Ovary (tissue), 9 donors: ENCODE data around the gene RPTOR. TPM values are rescaled to one million over a fixed set of nuclear protein-coding genes. Genes with fewer than 3 reads are reported as not detected.
A peak's percentile ranks its signal among the peaks of the same experiment; 100 is the strongest.

Source experiments
- DNase-seq, 5 donors: peaks; one replicate each; pipeline ENCODE4 v3.0.0-alpha.2; 2019 to 2020
- H3K27ac ChIP-seq, 2 donors: fragments of 200-600 bp; one replicate each; pipeline versions ENCODE4 v1.5.1 to v1.8.0; 2019 to 2022
- H3K27me3 ChIP-seq: fragments of 200-600 bp; one replicate; pipeline ENCODE4 v1.8.0; 2022
- H3K36me3 ChIP-seq: fragments of 200-600 bp; sonication (generic); one replicate; pipeline ENCODE4 v1.5.1; 2019
- H3K4me1 ChIP-seq: one replicate; pipeline ENCODE4 v1.8.1; 2013; ENCODE audit warnings: mild to moderate bottlenecking, moderate library complexity; ENCODE audit not compliant: insufficient read depth
- H3K4me3 ChIP-seq: fragments of 200-600 bp; sonication (generic); one replicate; pipeline ENCODE4 v1.5.1; 2017
- H3K9me3 ChIP-seq, 2 donors: fragments of 200-600 bp in 1 of 2; sonication (generic) in 1 of 2; one replicate each; pipeline versions ENCODE4 v1.5.1 to v1.8.1; 2013 to 2019; ENCODE audit warnings: mild to moderate bottlenecking in 1 of 2, moderate library complexity in 1 of 2
- EP300 ChIP-seq: sonication (generic); formaldehyde crosslinking; IDR thresholded peaks from one replicate; pipeline ENCODE4 v1.6.1; 2017; ENCODE audit warnings: antibody characterized with exemption
- POLR2A ChIP-seq: fragments of 450-650 bp; IDR thresholded peaks from one replicate; pipeline ENCODE4 v1.6.1; 2017; ENCODE audit warnings: antibody characterized with exemption, mild to moderate bottlenecking, moderate library complexity
- WGBS, 3 donors: extraction: QIAGEN DNeasy Blood & Tissue Kit in 1 of 3; methylation state at CpG; one replicate each; pipeline versions ENCODE4 v1.1.5 to v1.1.7; 2013 to 2017; 5-methylcytosine and 5-hydroxymethylcytosine counted together
- intact Hi-C, 4 donors: fragments of 100-400 bp; cut with DNase I; formaldehyde crosslinking; loops; one replicate each; pipeline versions ENCODE4 v1.11.0 to v1.15.1; 2022 to 2023
- polyA plus RNA-seq, 2 donors: library from polyadenylated mRNA; stranded (reverse); fragments of 200-250 nt in 1 of 2; fragments of 350-450 nt in 1 of 2; fragmentation: Illumina TruSeq in 1 of 2; extraction: RNeasy Lipid Tissue Mini Kit (QIAGEN cat#74804) in 1 of 2; gene quantifications; one replicate each; pipeline ENCODE4 v1.2.3, GENCODE V29; 2013 to 2014
- total RNA-seq, 7 donors: library from RNA; depleted of rRNA in 2 of 7; stranded (reverse); fragments of >200 nt in 2 of 7; fragmentation: NEBNext Ultra II Directional in 3 of 7; extraction: Animal tissue kit (Norgen Biotek cat#: 25700) in 3 of 7; gene quantifications; one replicate each; pipeline versions ENCODE4 v1.1.0 to v1.2.4, GENCODE V29; 2016 to 2023
- TF ChIP-seq, protein P1 (sequence below), 3 donors: fragments of 450-650 bp in 2 of 3; fragments of 200-600 bp in 1 of 3; IDR thresholded peaks; one replicate each; pipeline versions ENCODE4 v1.5.1 to v1.8.0; 2016 to 2022; ENCODE audit warnings: antibody characterized with exemption in 3 of 3, mild to moderate bottlenecking in 1 of 3
- donor health status: DM: no; HTN: no; CAD: no; lungs with moderate emphysema.
- donor health status: DM: no; HTN: no; CAD: no.
- donor health status: Bipolar disorder and iron deficiency.
- donor health status: DM: yes; HTN: yes; CAD: no.
- donor health status: DM: no; HTN: no; CAD: no.
- donor health status: DM: yes; HTN: yes; CAD: no.

Gene RPTOR
- total and polyA plus RNA-seq, 9 donors: 11.1 to 41.9 (median 27.9) TPM

DNA sequence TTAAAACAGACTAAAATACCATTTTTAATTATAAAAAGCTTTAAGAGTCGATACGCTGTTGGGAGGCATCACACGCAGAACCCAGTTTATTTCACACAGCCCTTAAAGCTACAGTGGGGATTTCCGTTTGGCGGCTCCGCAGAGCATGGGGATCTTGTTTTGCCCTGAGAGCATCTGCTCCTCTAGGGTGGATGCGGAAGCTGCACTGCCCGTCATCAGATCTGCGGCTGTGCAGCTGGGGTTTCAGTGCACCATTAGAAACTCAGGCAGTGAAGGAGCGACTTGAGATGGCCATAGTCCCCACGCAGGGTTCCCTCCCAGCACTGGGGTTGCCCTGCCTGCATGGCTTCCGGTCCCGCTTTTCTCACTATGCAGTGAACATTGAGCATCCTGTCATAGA lies 384.8 kb downstream of the RPTOR start:
- H3K9me3 ChIP-seq: no peaks in the 10 kb centered on the region
- no peaks in the 10 kb centered on the region for H3K4me1 ChIP-seq
- no peak overlapping the region for H3K4me3 ChIP-seq
- H3K27me3 ChIP-seq: no peaks in the 10 kb centered on the region
- H3K36me3 ChIP-seq: no peaks in the 10 kb centered on the region
- no peak for DNase-seq
- WGBS, 3 donors: 97 to 98% (median 98%) methylated on average over 13 of the region's 13 CpGs
- no peak overlapping the region for H3K27ac ChIP-seq
- no peak for TF ChIP-seq POLR2A
- TF ChIP-seq, protein P1, sequence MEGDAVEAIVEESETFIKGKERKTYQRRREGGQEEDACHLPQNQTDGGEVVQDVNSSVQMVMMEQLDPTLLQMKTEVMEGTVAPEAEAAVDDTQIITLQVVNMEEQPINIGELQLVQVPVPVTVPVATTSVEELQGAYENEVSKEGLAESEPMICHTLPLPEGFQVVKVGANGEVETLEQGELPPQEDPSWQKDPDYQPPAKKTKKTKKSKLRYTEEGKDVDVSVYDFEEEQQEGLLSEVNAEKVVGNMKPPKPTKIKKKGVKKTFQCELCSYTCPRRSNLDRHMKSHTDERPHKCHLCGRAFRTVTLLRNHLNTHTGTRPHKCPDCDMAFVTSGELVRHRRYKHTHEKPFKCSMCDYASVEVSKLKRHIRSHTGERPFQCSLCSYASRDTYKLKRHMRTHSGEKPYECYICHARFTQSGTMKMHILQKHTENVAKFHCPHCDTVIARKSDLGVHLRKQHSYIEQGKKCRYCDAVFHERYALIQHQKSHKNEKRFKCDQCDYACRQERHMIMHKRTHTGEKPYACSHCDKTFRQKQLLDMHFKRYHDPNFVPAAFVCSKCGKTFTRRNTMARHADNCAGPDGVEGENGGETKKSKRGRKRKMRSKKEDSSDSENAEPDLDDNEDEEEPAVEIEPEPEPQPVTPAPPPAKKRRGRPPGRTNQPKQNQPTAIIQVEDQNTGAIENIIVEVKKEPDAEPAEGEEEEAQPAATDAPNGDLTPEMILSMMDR (IDR thresholded peaks at IDR 0.05): no peak
- no peak for TF ChIP-seq EP300
- intact Hi-C loops: no loop called here

DNA sequence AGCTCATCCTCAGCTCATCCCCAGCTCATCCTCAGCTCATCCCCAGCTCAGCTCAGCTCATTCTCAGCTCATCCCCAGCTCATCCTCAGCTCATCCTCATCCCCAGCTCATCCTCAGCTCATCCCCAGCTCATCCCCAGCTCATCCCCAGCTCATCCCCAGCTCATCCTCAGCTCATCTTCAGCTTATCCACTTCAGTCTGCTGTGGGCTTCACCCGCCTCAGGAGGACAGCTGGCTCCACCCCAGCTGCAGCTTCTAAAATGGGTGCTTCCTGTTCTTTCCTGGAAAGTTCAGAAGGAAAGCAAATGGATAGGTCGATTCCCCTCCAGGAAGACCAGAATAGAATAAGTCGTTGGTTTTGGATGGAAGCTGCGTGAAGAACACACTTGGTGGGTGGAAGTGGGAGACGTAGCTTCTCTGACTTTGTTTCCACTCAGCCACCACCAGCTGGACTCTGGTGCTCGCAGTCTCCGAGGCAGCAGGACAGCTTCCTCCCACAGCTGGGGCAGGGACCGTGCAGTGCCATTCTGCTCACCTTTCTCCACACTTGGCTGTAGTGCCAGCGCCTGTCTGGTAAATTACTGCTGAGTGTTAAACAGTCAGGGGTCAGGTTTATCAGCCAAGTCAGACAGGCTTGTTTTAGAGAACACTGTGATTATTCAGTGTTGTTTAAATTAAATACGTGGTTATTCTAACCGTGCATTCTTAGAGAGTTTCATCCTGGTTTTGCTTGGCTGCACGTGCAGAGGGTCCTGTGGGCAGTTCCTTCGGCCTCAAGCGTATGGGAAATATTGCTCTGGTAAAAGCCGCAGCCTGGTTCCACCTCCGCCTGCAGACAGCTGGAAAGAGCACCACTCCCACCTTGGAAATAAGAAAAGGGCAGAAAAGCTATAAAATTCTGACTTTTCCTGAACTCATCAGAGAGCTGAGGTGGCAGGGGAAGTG lies 386.0 kb downstream of the RPTOR start:
- Histone ChIP-seq H3K4me1 (no peaks in the 10 kb centered on the region), H3K27me3 (no peaks in the 10 kb centered on the region), H3K36me3 (no peaks in the 10 kb centered on the region), H3K4me3 (no peak overlapping the region), H3K27ac (no peak overlapping the region), H3K9me3 (no peaks in the 10 kb centered on the region)
- TF ChIP-seq POLR2A (no peak), EP300 (no peak)
- TF ChIP-seq, protein P1 (IDR thresholded peaks at IDR 0.05): no peak
- intact Hi-C loops: no loop called here
- WGBS, 3 donors: 35 to 50% (median 44%) methylated on average over 16 of the region's 16 CpGs
- peak in 1 of 5 donors; percentile 14 for DNase-seq

- Histone ChIP-seq H3K36me3 (no peaks in the 10 kb centered on the region), H3K27ac (no peak overlapping the region), H3K4me3 (no peak overlapping the region), H3K27me3 (no peaks in the 10 kb centered on the region), H3K9me3 (no peaks in the 10 kb centered on the region), H3K4me1 (no peaks in the 10 kb centered on the region)
- WGBS, 3 donors: 79 to 88% (median 83%) methylated on average over 13 of the region's 13 CpGs
- no peak for TF ChIP-seq POLR2A
- TF ChIP-seq, protein P1 (IDR thresholded peaks at IDR 0.05): no peak
- TF ChIP-seq EP300: no peak
- intact Hi-C loops: no loop called here
- DNase-seq: peak in 1 of 5 donors; percentile 15
Measured at GRCh38 chr17:80931421-80932265, 387.0 kb downstream of the RPTOR start.

DNA sequence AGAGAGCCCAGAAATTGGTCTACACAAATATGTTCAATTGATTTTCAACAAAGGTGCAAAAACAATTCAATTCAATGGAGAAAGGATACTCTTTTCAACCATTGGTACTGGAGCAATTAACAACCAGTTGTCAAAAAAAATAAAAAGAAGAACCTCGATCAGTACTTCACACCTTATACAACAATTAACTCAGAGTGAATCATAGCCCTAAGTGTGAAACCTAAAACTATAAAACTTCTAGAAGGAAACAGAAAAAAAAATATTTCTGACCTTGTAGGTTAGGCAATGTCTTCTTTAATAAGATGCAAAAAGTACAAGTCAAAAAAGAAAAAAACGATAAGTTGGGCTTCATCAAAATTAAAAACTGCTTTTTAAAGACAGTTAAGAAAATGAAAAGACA lies 390.9 kb downstream of the RPTOR start:
- H3K27ac ChIP-seq: no peak overlapping the region
- no peak overlapping the region for H3K4me3 ChIP-seq
- H3K36me3 ChIP-seq: no peaks in the 10 kb centered on the region
- DNase-seq: no peak
- no peaks in the 10 kb centered on the region for H3K4me1 ChIP-seq
- WGBS, 3 donors: 94 to 98% (median 96%) methylated on average over 2 of the region's 2 CpGs
- intact Hi-C loops: no loop called here
- TF ChIP-seq POLR2A (no peak), EP300 (no peak)
- TF ChIP-seq, protein P1 (IDR thresholded peaks at IDR 0.05): no peak
- no peaks in the 10 kb centered on the region for H3K27me3 ChIP-seq
- H3K9me3 ChIP-seq: no peaks in the 10 kb centered on the region
